ENCODE data around the gene RAB26.

RAB26 gene

GRCh38 chr16:2157480-2158261 lies 9.2 kb downstream of the RAB26 start:
- DNase-seq (ENCODE audit: low read depth, low spot score) = no peak
- no peak overlapping the region for H3K27ac ChIP-seq

- no peak for DNase-seq (ENCODE audit: low read depth, low spot score)
- H3K27ac ChIP-seq = no peak overlapping the region
Measured at GRCh38 chr16:2158262-2158638, 9.8 kb downstream of the RAB26 start.

- DNase-seq (ENCODE audit: low read depth, low spot score) = no peak
- H3K27ac ChIP-seq = no peak overlapping the region
Measured at GRCh38 chr16:2159175-2159838, 10.9 kb downstream of the RAB26 start.

- peak overlapping the region; percentile 82 for H3K27ac ChIP-seq
- no peak for DNase-seq (ENCODE audit: low read depth, low spot score)
Measured at GRCh38 chr16:2160915-2161551, 12.6 kb downstream of the RAB26 start.

GRCh38 chr16:2161911-2162310 lies 13.5 kb downstream of the RAB26 start:
- DNase-seq (ENCODE audit: low read depth, low spot score) = no peak
- H3K27ac ChIP-seq = peak overlapping the region; percentile 82

- DNase-seq (ENCODE audit: low read depth, low spot score) = no peak
- H3K27ac ChIP-seq = peak overlapping the region; percentile 82
Measured at GRCh38 chr16:2162676-2163118, 14.3 kb downstream of the RAB26 start.

- H3K27ac ChIP-seq = peak overlapping the region; percentile 82
- peak; percentile 63 for DNase-seq (ENCODE audit: low read depth, low spot score)
Measured at GRCh38 chr16:2163211-2163881, 14.9 kb downstream of the RAB26 start.

- no peak for DNase-seq (ENCODE audit: low read depth, low spot score)
- no peak overlapping the region for H3K27ac ChIP-seq
Measured at GRCh38 chr16:2165861-2166260, 17.4 kb downstream of the RAB26 start.

GRCh38 chr16:2166263-2167067 lies 18.0 kb downstream of the RAB26 start:
- H3K27ac ChIP-seq = no peak overlapping the region
- DNase-seq (ENCODE audit: low read depth, low spot score) = no peak

- no peak overlapping the region for H3K27ac ChIP-seq
- no peak for DNase-seq (ENCODE audit: low read depth, low spot score)
Measured at GRCh38 chr16:2167068-2167638, 18.7 kb downstream of the RAB26 start.

- no peak for DNase-seq (ENCODE audit: low read depth, low spot score)
- H3K27ac ChIP-seq = no peak overlapping the region
Measured at GRCh38 chr16:2170080-2170479, 21.7 kb downstream of the RAB26 start.

- no peak overlapping the region for H3K27ac ChIP-seq
- no peak for DNase-seq (ENCODE audit: low read depth, low spot score)
Measured at GRCh38 chr16:2170587-2171435, 22.4 kb downstream of the RAB26 start.

- no peak overlapping the region for H3K27ac ChIP-seq
- DNase-seq (ENCODE audit: low read depth, low spot score) = no peak
Measured at GRCh38 chr16:2171601-2172178, 23.3 kb downstream of the RAB26 start.

GRCh38 chr16:2172688-2173335 lies 24.4 kb downstream of the RAB26 start:
- DNase-seq (ENCODE audit: low read depth, low spot score) = no peak
- H3K27ac ChIP-seq = no peak overlapping the region

- H3K27ac ChIP-seq = no peak overlapping the region
- DNase-seq (ENCODE audit: low read depth, low spot score) = no peak
Measured at GRCh38 chr16:2173366-2173765, 24.9 kb downstream of the RAB26 start.

- H3K27ac ChIP-seq = no peak overlapping the region
- no peak for DNase-seq (ENCODE audit: low read depth, low spot score)
Measured at GRCh38 chr16:2173916-2174315, 25.5 kb downstream of the RAB26 start.

- DNase-seq (ENCODE audit: low read depth, low spot score) = no peak
- no peak overlapping the region for H3K27ac ChIP-seq
Measured at GRCh38 chr16:2174396-2175131, 26.1 kb downstream of the RAB26 start.
